NT2/D1 (cell line): Measurements from ENCODE around the gene HSPA14.
"Not testable (repeated sequence)": the region's sequence is repeated elsewhere in the genome, so short reads cannot be mapped to it uniquely, and the experiment has no call there.

Experiments
- DNase-seq: peaks from one replicate; pipeline ENCODE4 v3.0.0-alpha.2; 2011; ENCODE audit warnings: low read depth, low spot score
- H3K27me3 ChIP-seq: 2 replicates; pipeline ENCODE4 v1.6.0; 2011; ENCODE audit warnings: mild to moderate bottlenecking; ENCODE audit not compliant: insufficient read length, insufficient read depth
- H3K36me3 ChIP-seq: 2 replicates; pipeline ENCODE4 v1.6.1; 2011; ENCODE audit warnings: mild to moderate bottlenecking, low read length, mixed read lengths; ENCODE audit not compliant: insufficient read depth, insufficient read length
- H3K4me1 ChIP-seq: 2 replicates; pipeline ENCODE4 v1.5.1; 2011; ENCODE audit not compliant: insufficient read depth, insufficient read length
- H3K4me3 ChIP-seq: 2 replicates; pipeline ENCODE4 v1.5.1; 2011; ENCODE audit warnings: low read depth; ENCODE audit not compliant: insufficient read length
- H3K9ac ChIP-seq: 2 replicates; pipeline ENCODE4 v1.6.0; 2011; ENCODE audit warnings: low read depth; ENCODE audit not compliant: insufficient read length
- H3K9me3 ChIP-seq: 2 replicates; pipeline ENCODE4 v1.5.1; 2011; ENCODE audit warnings: mild to moderate bottlenecking, low read length; ENCODE audit not compliant: insufficient read depth
- SUZ12 ChIP-seq: IDR thresholded peaks from 2 replicates; pipeline ENCODE4 v1.6.1; 2011; ENCODE audit not compliant: insufficient read length, insufficient read depth; ENCODE audit errors: extremely low read depth
- YY1 ChIP-seq: IDR thresholded peaks from 2 replicates; pipeline ENCODE4 v1.6.1; 2011; ENCODE audit not compliant: insufficient read length, insufficient read depth
- ZNF274 ChIP-seq: IDR thresholded peaks from 2 replicates; pipeline ENCODE4 v1.6.1; 2011; ENCODE audit warnings: mild to moderate bottlenecking, low read depth, low read length

HSPA14 gene

DNA sequence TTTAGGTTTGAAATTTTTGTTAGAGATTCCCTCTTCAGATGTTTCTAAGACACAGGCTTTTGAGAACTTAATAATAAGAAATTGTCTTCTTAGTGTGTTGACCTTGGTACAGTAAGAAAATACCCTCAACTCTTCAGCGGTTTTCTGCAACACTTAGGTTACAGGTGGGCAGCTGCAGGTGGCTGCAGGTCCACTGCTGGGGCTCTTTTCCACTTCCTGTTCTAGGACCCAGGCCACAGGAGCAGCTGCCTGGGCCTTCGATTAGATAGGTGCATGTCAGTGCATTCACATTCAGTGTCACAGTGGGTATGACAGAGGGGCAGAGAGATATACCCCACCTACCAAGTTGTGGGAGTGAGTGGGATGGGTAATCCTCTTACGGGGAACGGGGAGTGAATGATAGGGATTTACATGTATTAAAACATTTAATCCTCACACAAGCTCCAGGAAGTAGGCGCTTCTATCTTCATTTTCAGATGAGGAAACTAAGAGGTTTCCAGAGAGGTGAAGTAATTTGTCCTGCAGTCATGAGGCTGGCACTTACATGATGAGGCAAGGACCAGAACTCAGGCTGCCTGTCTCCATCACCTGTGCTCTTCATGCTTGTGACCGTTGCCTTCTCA, 20.3 kb downstream of the HSPA14 start:
- Histone ChIP-seq H3K27me3 (no peaks in the 10 kb centered on the region), H3K9ac (no peak overlapping the region), H3K4me3 (no peak overlapping the region), H3K4me1 (no peaks in the 10 kb centered on the region), H3K36me3 (peaks cover 42% of the 10 kb centered on the region), H3K9me3 (no peaks in the 10 kb centered on the region)
- DNase-seq, result no peak
- no peak for TF ChIP-seq YY1
- TF ChIP-seq ZNF274, result no peak
- TF ChIP-seq SUZ12, result no peak

DNA sequence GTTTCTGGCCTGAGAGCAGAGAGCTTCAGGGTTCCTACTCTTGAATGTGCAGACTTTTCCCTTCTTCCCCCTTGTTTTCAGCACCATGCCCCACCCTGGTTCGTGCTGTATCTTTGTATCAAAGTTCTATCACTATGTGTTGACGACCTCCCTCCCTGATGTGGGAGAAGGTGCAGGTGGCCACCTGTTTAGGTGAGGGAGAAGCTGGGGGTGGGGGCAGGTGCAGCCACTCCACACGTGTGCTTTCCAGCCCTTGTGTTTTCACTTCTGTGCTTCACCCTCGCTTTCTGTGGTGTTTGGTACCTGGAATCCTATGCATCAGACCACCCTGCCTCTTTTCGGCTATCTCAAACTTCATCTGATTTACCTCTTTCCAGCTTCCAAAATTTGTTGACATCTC, 20.9 kb downstream of the HSPA14 start:
- peaks cover 46% of the 10 kb centered on the region for H3K36me3 ChIP-seq

DNA sequence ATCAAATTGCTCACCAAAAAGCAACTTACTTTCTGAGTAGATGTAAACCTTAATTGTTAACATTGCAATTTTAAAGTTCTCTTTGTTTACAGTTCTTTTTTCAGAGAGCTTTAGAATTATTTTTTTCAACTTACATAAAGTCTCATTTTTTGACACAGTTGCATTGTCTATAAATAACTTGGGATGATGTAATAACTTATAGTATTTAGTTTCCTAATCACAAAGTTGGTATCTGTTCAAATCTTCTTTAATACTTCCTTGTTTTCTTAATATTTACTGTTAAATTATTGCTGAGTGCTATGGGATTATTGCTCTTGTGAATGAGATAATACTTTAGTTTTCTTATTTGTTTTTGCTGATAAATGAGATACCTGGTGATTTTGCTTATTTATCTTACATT, 21.7 kb downstream of the HSPA14 start:
- no peaks in the 10 kb centered on the region for H3K9me3 ChIP-seq
- TF ChIP-seq ZNF274, result no peak
- peaks cover 41% of the 10 kb centered on the region for H3K36me3 ChIP-seq
- H3K4me3 ChIP-seq, result no peak overlapping the region
- DNase-seq, result no peak
- no peaks in the 10 kb centered on the region for H3K27me3 ChIP-seq
- H3K9ac ChIP-seq, result no peak overlapping the region
- H3K4me1 ChIP-seq, result no peaks in the 10 kb centered on the region

More for the DNA sequence above, 20.9 kb downstream of the HSPA14 start:
- Histone ChIP-seq H3K9me3 (no peaks in the 10 kb centered on the region), H3K9ac (no peak overlapping the region), H3K4me3 (no peak overlapping the region), H3K27me3 (no peaks in the 10 kb centered on the region), H3K4me1 (no peaks in the 10 kb centered on the region)
- no peak for DNase-seq
- TF ChIP-seq SUZ12, result no peak
- no peak for TF ChIP-seq YY1
- TF ChIP-seq ZNF274, result no peak

DNA sequence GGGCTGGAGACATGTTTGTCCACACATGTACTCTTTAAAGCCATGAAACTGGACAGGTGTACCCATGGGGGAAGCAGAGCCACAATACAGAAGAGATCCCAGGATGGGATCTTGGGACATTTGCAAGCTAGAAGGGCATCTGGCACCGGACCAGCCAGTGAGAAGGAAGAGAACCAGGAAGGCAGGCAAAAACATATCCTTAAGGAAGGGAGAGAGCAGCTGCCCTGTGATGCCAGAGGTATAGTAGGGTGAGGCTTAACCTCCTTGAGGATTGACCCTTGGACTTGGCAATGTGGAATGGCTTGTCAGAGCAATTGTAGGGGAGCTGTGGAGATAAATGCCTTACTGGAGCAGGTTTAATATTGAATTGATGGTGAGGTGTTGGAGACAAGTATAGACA, 22.7 kb downstream of the HSPA14 start:
- peaks cover 36% of the 10 kb centered on the region for H3K36me3 ChIP-seq
- no peak overlapping the region for H3K4me3 ChIP-seq
- no peak for DNase-seq
- TF ChIP-seq ZNF274, result no peak
- no peak for TF ChIP-seq SUZ12
- no peak for TF ChIP-seq YY1
- no peak overlapping the region for H3K9ac ChIP-seq
- no peaks in the 10 kb centered on the region for H3K9me3 ChIP-seq
- H3K4me1 ChIP-seq, result no peaks in the 10 kb centered on the region
- H3K27me3 ChIP-seq, result no peaks in the 10 kb centered on the region

DNA sequence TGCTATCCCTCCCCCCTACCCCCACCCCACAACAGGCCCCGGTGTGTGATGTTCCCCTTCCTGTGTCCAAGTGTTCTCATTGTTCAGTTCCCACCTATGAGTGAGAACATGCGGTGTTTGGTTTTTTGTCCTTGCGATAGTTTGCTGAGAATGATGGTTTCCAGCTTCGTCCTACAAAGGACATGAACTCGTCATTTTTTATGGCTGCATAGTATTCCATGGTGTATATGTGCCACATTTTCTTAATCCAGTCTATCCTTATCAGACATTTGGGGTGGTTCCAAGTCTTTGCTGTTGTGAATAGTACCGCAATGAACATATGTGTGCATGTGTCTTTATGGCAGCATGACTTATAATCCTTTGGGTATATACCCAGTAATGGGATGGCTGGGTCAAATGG, 26.4 kb downstream of the HSPA14 start:
- H3K9me3 ChIP-seq, H3K27me3 ChIP-seq, H3K4me1 ChIP-seq, H3K4me3 ChIP-seq, H3K9ac ChIP-seq, DNase-seq: not testable (repeated sequence)
- H3K36me3 ChIP-seq, result peaks cover 39% of the 10 kb centered on the region

DNA sequence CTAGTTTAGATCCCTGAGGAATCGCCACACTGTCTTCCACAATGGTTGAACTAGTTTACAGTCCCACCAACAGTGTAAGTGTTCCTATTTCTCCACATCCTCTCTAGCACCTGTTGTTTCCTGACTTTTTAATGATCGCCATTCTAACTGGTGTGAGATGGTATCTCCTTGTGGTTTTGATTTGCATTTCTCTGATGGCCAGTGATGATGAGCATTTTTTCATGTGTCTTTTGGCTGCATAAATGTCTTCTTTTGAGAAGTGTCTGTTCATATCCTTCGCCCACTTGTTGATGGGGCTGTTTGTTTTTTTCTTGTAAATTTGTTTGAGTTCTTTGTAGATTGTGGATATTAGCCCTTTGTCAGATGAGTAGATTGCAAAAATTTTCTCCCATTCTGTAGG, 26.8 kb downstream of the HSPA14 start:
- H3K27me3 ChIP-seq, result not testable (repeated sequence)
- peaks cover 43% of the 10 kb centered on the region for H3K36me3 ChIP-seq

DNA sequence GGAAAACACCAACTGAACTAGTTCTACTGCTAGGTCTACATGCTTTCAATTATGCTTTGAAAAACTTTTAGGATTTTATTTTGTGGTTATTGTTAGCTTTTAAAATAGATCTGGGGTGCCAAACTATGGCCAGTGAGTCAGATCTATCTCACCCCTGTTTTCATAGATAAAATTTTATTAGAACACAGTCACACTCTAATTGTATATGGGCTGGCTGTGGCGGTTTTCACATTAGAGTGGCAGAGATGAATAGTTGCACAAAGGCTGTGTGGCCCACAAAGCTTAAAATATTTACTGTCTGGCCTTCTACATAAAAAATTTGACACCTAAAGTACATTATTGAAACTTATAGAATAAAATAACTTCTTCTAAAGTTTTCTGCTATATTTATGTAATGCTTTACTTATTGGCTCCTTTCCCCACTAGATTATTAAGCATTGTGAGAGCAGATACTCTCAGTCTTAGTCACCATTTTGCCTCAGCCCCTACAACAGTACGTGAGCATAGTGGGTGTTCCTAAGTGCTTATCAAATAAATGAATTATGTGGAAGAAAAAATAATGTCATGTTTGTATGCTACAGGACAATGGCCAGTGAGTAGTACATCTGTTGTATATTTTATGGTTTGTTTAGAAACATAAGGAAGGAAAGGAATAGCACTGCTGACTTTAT, 35.1 kb downstream of the HSPA14 start:
- peaks cover 17% of the 10 kb centered on the region for H3K36me3 ChIP-seq
- no peak for TF ChIP-seq ZNF274
- no peak for TF ChIP-seq SUZ12
- no peak for TF ChIP-seq YY1
- no peak overlapping the region for H3K4me3 ChIP-seq
- H3K9ac ChIP-seq, result no peak overlapping the region
- H3K9me3 ChIP-seq, result no peaks in the 10 kb centered on the region
- no peaks in the 10 kb centered on the region for H3K27me3 ChIP-seq
- DNase-seq, result no peak
- H3K4me1 ChIP-seq, result peaks cover 2% of the 10 kb centered on the region

More for the DNA sequence above, 26.8 kb downstream of the HSPA14 start:
- not testable (repeated sequence) for H3K9ac ChIP-seq, DNase-seq, H3K9me3 ChIP-seq, H3K4me3 ChIP-seq, H3K4me1 ChIP-seq

DNA sequence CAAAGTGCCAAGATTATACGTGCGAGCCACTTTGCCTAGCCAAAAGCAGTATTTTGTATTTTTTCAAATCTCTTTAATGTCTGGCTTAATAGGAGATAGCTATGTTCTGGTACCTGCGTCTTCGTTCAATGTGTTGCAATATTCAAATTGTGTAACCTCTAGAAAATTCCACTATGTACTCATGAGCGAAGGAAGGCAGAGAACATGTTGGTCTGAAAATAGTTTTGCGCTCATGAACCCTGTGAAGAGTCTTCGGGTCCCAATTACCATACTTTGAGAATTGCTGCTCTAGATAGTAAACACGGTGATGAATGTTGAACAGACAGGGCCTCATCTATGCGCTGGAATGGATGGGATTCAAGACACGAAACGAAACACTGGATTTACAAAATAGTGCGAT, 37.8 kb downstream of the HSPA14 start:
- Histone ChIP-seq H3K9ac (no peak overlapping the region), H3K4me3 (no peak overlapping the region), H3K36me3 (peaks cover 2% of the 10 kb centered on the region), H3K9me3 (no peaks in the 10 kb centered on the region), H3K4me1 (peaks cover 2% of the 10 kb centered on the region), H3K27me3 (no peaks in the 10 kb centered on the region)
- TF ChIP-seq ZNF274, result no peak
- no peak for TF ChIP-seq YY1
- TF ChIP-seq SUZ12, result no peak
- DNase-seq, result no peak
